ENCODE results near the gene LRRC70.

The LRRC70 gene

GRCh38 chr5:62627901-62628300 is 49.3 kb downstream of the LRRC70 start:
- in situ Hi-C loops (cut with MboI; ENCODE audit: low sequenced_read_pairs) = no loop called here
- Histone ChIP-seq H3K36me3 (replicated peaks) (peaks cover 6% of the 10 kb centered on the region), H3K4me3 (no peak overlapping the region), H3K27me3 (ENCODE audit: low read depth) (no peaks in the 10 kb centered on the region), H3K9me3 (no peaks in the 10 kb centered on the region), H3K4me1 (peaks cover 17% of the 10 kb centered on the region)
- no peak for DNase-seq (ENCODE audit: low spot score in 2 of 2)
